Measurements from ENCODE around the gene HS3ST1.

GRCh38 chr4:11463707-11464106, 35.0 kb upstream of the HS3ST1 start:
- no peak for TF ChIP-seq POLR2A (IDR thresholded peaks at IDR 0.05)
- TF ChIP-seq, protein P1, sequence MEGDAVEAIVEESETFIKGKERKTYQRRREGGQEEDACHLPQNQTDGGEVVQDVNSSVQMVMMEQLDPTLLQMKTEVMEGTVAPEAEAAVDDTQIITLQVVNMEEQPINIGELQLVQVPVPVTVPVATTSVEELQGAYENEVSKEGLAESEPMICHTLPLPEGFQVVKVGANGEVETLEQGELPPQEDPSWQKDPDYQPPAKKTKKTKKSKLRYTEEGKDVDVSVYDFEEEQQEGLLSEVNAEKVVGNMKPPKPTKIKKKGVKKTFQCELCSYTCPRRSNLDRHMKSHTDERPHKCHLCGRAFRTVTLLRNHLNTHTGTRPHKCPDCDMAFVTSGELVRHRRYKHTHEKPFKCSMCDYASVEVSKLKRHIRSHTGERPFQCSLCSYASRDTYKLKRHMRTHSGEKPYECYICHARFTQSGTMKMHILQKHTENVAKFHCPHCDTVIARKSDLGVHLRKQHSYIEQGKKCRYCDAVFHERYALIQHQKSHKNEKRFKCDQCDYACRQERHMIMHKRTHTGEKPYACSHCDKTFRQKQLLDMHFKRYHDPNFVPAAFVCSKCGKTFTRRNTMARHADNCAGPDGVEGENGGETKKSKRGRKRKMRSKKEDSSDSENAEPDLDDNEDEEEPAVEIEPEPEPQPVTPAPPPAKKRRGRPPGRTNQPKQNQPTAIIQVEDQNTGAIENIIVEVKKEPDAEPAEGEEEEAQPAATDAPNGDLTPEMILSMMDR (IDR thresholded peaks at IDR 0.05) = no peak

Measured in lower leg skin (tissue), 3 donors.